ENCODE data around the gene ICAM2. TPM values are rescaled to one million over a fixed set of nuclear protein-coding genes. Genes with fewer than 3 reads are reported as not detected.

ICAM2 gene
- polyA plus RNA-seq, 1 of the 3 experiments (the other 2 are of a cell fraction), result 0.08 TPM

- no peak for TF ChIP-seq MXI1 (IDR thresholded peaks at IDR 0.05; ENCODE audit: low read depth, low read length)
- TF ChIP-seq RFX5 (IDR thresholded peaks at IDR 0.05; ENCODE audit: low read length), result no peak
- TF ChIP-seq, protein P1, sequence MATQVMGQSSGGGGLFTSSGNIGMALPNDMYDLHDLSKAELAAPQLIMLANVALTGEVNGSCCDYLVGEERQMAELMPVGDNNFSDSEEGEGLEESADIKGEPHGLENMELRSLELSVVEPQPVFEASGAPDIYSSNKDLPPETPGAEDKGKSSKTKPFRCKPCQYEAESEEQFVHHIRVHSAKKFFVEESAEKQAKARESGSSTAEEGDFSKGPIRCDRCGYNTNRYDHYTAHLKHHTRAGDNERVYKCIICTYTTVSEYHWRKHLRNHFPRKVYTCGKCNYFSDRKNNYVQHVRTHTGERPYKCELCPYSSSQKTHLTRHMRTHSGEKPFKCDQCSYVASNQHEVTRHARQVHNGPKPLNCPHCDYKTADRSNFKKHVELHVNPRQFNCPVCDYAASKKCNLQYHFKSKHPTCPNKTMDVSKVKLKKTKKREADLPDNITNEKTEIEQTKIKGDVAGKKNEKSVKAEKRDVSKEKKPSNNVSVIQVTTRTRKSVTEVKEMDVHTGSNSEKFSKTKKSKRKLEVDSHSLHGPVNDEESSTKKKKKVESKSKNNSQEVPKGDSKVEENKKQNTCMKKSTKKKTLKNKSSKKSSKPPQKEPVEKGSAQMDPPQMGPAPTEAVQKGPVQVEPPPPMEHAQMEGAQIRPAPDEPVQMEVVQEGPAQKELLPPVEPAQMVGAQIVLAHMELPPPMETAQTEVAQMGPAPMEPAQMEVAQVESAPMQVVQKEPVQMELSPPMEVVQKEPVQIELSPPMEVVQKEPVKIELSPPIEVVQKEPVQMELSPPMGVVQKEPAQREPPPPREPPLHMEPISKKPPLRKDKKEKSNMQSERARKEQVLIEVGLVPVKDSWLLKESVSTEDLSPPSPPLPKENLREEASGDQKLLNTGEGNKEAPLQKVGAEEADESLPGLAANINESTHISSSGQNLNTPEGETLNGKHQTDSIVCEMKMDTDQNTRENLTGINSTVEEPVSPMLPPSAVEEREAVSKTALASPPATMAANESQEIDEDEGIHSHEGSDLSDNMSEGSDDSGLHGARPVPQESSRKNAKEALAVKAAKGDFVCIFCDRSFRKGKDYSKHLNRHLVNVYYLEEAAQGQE (IDR thresholded peaks at IDR 0.05; ENCODE audit: low read depth, low read length), result no peak
These were observed 35.0 kb upstream of the ICAM2 start (continued) for GRCh38 chr17:64055183-64056142.

GRCh38 chr17:64054304-64054703 is 33.9 kb upstream of the ICAM2 start:
- H4K20me1 ChIP-seq (ENCODE audit: insufficient read depth), result no peaks in the 10 kb centered on the region
- H3K27ac ChIP-seq (ENCODE audit: low read depth in 2 of 2, low read length in 1 of 2), result no peak overlapping the region
- H3K9me2 ChIP-seq, result no peaks in the 10 kb centered on the region
- DNase-seq, result no peak
- no peak overlapping the region for H3K4me3 ChIP-seq (ENCODE audit: low read depth in 2 of 2, low read length in 1 of 2)
- no peak for TF ChIP-seq PBX3 (IDR thresholded peaks at IDR 0.05)
- TF ChIP-seq ZBTB33 (IDR thresholded peaks at IDR 0.05; ENCODE audit: borderline replicate concordance, low read depth), result no peak
- TF ChIP-seq RAD21 (IDR thresholded peaks at IDR 0.05; ENCODE audit: low read length), result no peak
- TF ChIP-seq RCOR1 (IDR thresholded peaks at IDR 0.05; ENCODE audit: low read length), result no peak
- no peaks in the 10 kb centered on the region for H3K9me3 ChIP-seq
- ChIA-PET CTCF (interaction anchor here (1.0 to 22.7 kb wide), 11 partner anchors 10 to 228 kb away, joined by 3 to 266 read pairs (median 4); partner anchors contain the start of genes ERN1 and GH1), POLR2A (no interaction called here)
- H3K36me3 ChIP-seq (replicated peaks in 1 of 2; ENCODE audit: control insufficient read depth in 1 of 2, insufficient read depth in 2 of 2, low read length in 1 of 2), result peaks cover 3 to 46% of the 10 kb centered on the region in 2 experiments
- no peak overlapping the region for H2AFZ ChIP-seq (ENCODE audit: low read depth)
- H3K27me3 ChIP-seq (ENCODE audit: insufficient read depth), result no peaks in the 10 kb centered on the region
- 96% methylated on average over 18 of the region's 21 CpGs for WGBS (ENCODE audit: low lambda C conversion rate)
- no peaks in the 10 kb centered on the region for H3F3A ChIP-seq (replicated peaks; ENCODE audit: insufficient read depth)
- H3K4me1 ChIP-seq (ENCODE audit: control insufficient read depth in 1 of 2, insufficient read depth in 2 of 2, low read depth in 1 of 2, low read length in 1 of 2), result no peaks in the 10 kb centered on the region
- H3K9ac ChIP-seq, result no peak overlapping the region
- H3K79me2 ChIP-seq (ENCODE audit: insufficient read depth), result no peaks in the 10 kb centered on the region
- no peak overlapping the region for H3K4me2 ChIP-seq

Measured in SK-N-SH (cell line).